ENCODE measurements around the gene SYT13.

The SYT13 gene

DNA sequence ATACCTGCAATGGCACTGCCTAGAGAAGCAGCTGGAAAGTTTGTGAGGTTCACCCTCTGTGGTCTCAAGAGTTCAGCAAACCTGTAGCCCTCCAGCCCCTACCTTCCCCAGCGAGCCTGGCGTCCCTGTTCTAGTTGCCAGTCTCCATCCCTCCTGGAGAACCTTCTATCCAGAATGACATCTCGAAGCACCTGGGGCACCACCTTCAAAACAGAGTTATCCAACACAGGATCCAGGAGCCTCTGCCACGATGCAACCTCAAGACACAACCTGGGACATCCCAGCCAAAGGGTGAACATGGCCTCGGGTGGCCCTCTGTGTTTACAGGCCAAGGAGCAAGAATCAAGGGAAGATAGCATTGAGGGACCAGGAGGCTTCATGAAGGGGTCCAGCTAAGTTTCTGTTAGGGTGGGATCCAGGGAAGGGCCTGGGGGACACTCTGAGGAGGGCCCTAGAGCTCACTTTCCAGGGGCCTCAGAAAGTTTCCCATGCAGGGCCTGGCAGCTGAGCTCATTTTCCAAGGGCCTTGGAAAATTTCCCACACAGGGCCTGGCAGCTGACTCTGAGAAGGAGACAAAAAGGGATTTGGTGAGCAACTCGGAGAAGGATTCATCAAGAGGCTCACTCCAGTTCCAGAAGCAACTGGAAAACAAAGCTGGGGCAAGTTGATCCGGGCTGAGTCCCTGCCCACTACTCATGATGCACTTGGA lies 36.9 kb upstream of the SYT13 start:
- Histone ChIP-seq H3K4me1 (ENCODE audit: control insufficient read depth, insufficient read depth, low read length) (no peaks in the 10 kb centered on the region), H3K27me3 (ENCODE audit: control insufficient read depth, insufficient read depth, low read length) (peaks cover 83% of the 10 kb centered on the region), H3K4me2 (ENCODE audit: low read length) (no peak overlapping the region), H3K9me3 (replicated peaks; ENCODE audit: low read length) (peaks cover 3% of the 10 kb centered on the region), H3K36me3 (ENCODE audit: insufficient read depth, low read length) (no peaks in the 10 kb centered on the region), H3K9ac (ENCODE audit: low read depth, low read length) (no peak overlapping the region), H3K4me3 (ENCODE audit: low read length) (no peak overlapping the region)

DNA sequence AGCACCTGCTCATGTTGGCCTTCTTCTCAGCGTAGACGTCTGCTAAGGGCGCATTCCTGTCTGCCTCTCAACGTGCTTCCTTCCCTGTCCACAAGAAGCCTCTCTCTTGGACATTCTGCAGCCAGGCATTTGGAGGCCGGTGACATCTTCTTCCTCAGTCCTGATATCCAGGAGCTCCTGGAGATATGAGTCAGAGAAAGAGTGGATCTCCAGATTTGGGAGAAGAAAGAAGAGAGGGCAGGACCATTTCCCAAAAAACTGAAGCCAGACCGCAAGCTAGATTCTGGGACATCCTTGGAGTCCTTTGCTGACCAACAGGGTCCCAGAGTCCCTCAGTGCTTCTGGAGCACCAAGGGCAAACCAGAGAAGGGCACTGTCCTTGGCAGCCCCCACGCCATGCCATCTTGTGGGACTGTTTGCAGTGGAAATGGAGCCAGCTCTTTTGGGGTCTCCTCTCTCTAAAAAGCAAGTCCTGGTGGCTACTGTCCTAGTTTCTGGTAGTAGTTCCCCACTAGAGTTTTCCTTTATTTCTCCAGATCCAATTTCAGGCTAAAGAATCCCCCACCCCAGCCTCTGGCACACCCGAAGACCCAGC lies 36.1 kb upstream of the SYT13 start:
- Histone ChIP-seq H3K36me3 (ENCODE audit: insufficient read depth, low read length) (no peaks in the 10 kb centered on the region), H3K4me1 (ENCODE audit: control insufficient read depth, insufficient read depth, low read length) (no peaks in the 10 kb centered on the region), H3K4me2 (ENCODE audit: low read length) (no peak overlapping the region), H3K27me3 (ENCODE audit: control insufficient read depth, insufficient read depth, low read length) (peaks cover 85% of the 10 kb centered on the region), H3K4me3 (ENCODE audit: low read length) (no peak overlapping the region), H3K9ac (ENCODE audit: low read depth, low read length) (no peak overlapping the region), H3K9me3 (replicated peaks; ENCODE audit: low read length) (peaks cover 3% of the 10 kb centered on the region)

DNA sequence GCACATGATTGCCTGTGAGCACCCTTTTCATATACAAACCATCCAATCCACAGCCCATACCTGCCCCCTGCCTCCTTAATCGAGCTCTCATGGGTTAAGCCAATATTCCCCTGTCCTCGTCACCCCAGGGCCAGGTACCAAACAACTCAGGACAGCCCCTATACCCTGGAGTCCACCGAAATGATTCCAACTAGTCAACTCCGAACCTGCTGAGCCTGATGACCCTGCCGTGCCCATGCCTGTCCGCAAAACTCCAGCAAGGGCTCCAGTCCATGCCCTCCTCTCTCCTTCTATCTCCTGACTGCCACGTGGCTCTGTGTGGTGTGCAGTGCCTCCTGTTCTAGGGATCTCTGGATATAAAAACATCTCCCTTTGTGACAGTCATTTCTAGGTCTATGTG lies 35.5 kb upstream of the SYT13 start:
- Histone ChIP-seq H3K4me1 (ENCODE audit: control insufficient read depth, insufficient read depth, low read length) (no peaks in the 10 kb centered on the region), H3K4me2 (ENCODE audit: low read length) (no peak overlapping the region), H3K9ac (ENCODE audit: low read depth, low read length) (no peak overlapping the region), H3K27me3 (ENCODE audit: control insufficient read depth, insufficient read depth, low read length) (peaks cover 82% of the 10 kb centered on the region), H3K36me3 (ENCODE audit: insufficient read depth, low read length) (no peaks in the 10 kb centered on the region), H3K4me3 (ENCODE audit: low read length) (no peak overlapping the region), H3K9me3 (replicated peaks; ENCODE audit: low read length) (no peaks in the 10 kb centered on the region)

DNA sequence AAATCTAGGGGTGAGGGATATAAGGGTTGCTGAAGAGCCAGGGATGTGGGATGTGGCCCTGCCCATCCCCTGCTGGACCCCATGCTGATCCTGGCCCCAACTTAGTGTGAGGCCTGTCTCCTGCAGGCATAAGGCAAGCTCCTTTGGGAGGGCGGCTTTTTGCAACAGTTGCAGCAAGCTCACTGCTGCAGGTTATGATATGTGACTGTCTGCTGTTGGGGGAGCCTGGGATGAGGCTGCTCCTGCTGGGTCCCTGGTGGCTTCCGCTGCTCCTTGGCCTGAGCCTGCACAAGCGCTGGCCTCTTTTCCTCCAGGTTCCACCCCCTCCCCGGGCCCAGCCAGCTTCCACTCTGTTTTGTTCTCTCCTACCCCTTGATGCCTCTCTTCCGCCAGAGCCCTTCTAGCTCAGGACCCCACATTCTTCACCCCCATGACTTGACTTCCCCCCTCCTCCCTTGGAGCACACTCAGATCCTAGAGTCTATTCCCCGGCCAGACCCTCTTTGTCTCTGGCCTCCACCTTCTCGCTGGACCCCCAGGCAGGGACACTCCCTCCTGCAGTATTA lies 35.0 kb upstream of the SYT13 start:
- Histone ChIP-seq H3K9ac (ENCODE audit: low read depth, low read length) (no peak overlapping the region), H3K36me3 (ENCODE audit: insufficient read depth, low read length) (no peaks in the 10 kb centered on the region), H3K4me3 (ENCODE audit: low read length) (no peak overlapping the region), H3K4me2 (ENCODE audit: low read length) (no peak overlapping the region), H3K9me3 (replicated peaks; ENCODE audit: low read length) (no peaks in the 10 kb centered on the region), H3K4me1 (ENCODE audit: control insufficient read depth, insufficient read depth, low read length) (no peaks in the 10 kb centered on the region), H3K27me3 (ENCODE audit: control insufficient read depth, insufficient read depth, low read length) (peaks cover 78% of the 10 kb centered on the region)

DNA sequence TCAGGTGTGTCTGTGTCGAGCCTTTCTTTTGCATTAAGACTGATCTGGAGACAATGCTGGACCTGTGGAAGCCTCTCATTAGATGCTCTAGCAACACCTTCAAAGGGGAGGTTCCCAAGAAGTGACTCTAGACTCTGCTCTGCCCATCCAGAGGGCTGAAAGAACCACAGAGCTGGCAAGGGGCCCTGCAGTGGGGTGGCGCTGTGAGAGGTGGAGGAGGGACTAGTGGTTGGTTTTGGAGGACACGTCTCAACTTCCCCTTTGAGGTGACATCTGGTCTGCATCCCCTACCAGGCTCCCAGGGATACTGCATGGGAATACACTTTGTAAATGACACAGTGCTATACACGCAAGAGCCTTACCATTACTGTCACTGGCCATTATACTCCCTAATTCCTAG lies 34.2 kb upstream of the SYT13 start:
- H3K9ac ChIP-seq (ENCODE audit: low read depth, low read length): no peak overlapping the region
- H3K4me3 ChIP-seq (ENCODE audit: low read length): no peak overlapping the region
- no peak overlapping the region for H3K4me2 ChIP-seq (ENCODE audit: low read length)
- peaks cover 75% of the 10 kb centered on the region for H3K27me3 ChIP-seq (ENCODE audit: control insufficient read depth, insufficient read depth, low read length)
- H3K36me3 ChIP-seq (ENCODE audit: insufficient read depth, low read length): no peaks in the 10 kb centered on the region
- H3K4me1 ChIP-seq (ENCODE audit: control insufficient read depth, insufficient read depth, low read length): no peaks in the 10 kb centered on the region
- no peaks in the 10 kb centered on the region for H3K9me3 ChIP-seq (replicated peaks; ENCODE audit: low read length)

DNA sequence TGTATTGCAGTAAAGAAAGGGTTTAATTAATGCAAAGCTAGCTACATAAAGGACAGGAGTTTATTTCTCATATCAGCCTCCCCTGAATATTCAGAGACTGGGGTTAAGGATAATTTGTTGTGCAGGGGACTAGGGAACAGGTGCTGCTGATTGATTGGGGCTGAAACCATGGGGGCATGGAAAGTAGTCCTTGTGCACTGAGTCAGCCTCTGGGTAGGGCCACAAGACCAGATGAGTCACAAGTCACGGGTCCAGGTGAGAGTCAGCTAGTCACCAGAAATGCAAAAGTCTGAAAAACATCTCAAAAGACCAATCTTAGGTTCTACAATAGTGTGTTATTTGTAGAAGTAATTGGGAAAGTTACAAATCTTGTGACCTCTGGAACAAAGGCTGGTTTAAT lies 32.9 kb upstream of the SYT13 start:
- H3K4me1 ChIP-seq (ENCODE audit: control insufficient read depth, insufficient read depth, low read length): no peaks in the 10 kb centered on the region
- H3K4me2 ChIP-seq (ENCODE audit: low read length): no peak overlapping the region
- H3K4me3 ChIP-seq (ENCODE audit: low read length): no peak overlapping the region
- H3K9me3 ChIP-seq (replicated peaks; ENCODE audit: low read length): no peaks in the 10 kb centered on the region
- no peak overlapping the region for H3K9ac ChIP-seq (ENCODE audit: low read depth, low read length)
- no peaks in the 10 kb centered on the region for H3K36me3 ChIP-seq (ENCODE audit: insufficient read depth, low read length)
- peaks cover 76% of the 10 kb centered on the region for H3K27me3 ChIP-seq (ENCODE audit: control insufficient read depth, insufficient read depth, low read length)

DNA sequence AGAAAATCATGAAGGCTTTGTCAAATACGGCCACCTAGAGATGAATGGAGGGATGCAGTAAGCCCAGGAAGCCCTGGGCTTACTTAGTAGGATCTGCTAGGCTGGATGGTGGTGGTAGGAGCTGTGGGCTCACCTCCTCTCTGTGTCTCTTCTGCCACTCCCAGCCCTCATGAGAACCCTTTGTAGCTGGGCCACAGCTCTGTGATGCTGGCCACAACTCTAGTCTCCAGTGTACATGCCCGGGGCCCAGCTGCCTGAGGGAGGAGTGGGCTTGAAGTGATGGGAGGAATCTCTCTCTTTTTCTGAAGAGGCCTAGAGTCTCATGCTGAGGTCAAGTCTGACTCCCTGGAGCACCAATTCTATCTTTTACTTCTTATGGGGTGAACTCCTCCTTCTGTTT lies 32.4 kb upstream of the SYT13 start:
- Histone ChIP-seq H3K4me3 (ENCODE audit: low read length) (no peak overlapping the region), H3K9me3 (replicated peaks; ENCODE audit: low read length) (no peaks in the 10 kb centered on the region), H3K4me2 (ENCODE audit: low read length) (no peak overlapping the region), H3K4me1 (ENCODE audit: control insufficient read depth, insufficient read depth, low read length) (no peaks in the 10 kb centered on the region), H3K36me3 (ENCODE audit: insufficient read depth, low read length) (no peaks in the 10 kb centered on the region), H3K27me3 (ENCODE audit: control insufficient read depth, insufficient read depth, low read length) (peaks cover 76% of the 10 kb centered on the region), H3K9ac (ENCODE audit: low read depth, low read length) (no peak overlapping the region)

DNA sequence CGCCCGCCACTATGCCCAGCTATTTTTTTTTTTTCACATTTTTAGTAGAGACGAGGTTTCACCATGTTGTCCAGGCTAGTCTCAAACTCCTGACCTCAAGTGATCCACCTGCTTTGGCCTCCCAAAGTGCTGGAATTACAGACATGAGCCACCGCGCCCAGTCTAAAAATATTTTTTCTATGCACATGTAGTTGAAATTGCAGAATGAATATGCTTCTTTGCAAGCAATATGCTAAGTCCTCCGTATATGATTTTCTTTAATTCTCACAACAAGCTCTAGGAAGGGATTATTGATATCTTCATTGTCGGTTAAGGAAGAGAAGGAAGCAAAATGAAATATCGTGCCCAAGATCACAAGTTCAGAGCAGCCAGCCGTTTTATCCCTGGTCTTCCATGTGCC lies 30.1 kb upstream of the SYT13 start:
- Histone ChIP-seq H3K9me3 (replicated peaks; ENCODE audit: low read length) (no peaks in the 10 kb centered on the region), H3K4me3 (ENCODE audit: low read length) (no peak overlapping the region), H3K9ac (ENCODE audit: low read depth, low read length) (no peak overlapping the region), H3K27me3 (ENCODE audit: control insufficient read depth, insufficient read depth, low read length) (peaks cover 70% of the 10 kb centered on the region), H3K36me3 (ENCODE audit: insufficient read depth, low read length) (no peaks in the 10 kb centered on the region), H3K4me2 (ENCODE audit: low read length) (no peak overlapping the region), H3K4me1 (ENCODE audit: control insufficient read depth, insufficient read depth, low read length) (no peaks in the 10 kb centered on the region)

DNA sequence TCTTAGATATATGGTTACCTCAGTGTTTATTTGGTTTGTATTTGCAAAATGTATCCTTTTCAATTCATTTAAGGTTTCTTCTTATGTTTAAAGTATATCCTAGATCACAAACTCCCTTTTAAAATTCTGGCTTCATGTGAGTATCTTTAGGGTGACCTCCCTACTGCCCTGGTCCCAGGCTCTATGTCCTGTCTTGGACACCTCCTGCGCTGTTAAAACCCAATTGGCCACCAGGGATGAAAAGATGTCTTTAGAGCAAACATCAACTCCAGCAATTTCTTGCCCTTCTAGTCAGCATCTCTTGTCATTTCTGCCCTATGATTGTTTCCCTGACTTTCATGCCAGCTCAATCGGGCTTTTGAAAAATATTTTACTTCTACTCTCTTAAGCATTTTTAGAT lies 28.8 kb upstream of the SYT13 start:
- no peak overlapping the region for H3K4me2 ChIP-seq (ENCODE audit: low read length)
- H3K36me3 ChIP-seq (ENCODE audit: insufficient read depth, low read length): no peaks in the 10 kb centered on the region
- H3K9me3 ChIP-seq (replicated peaks; ENCODE audit: low read length): no peaks in the 10 kb centered on the region
- peaks cover 70% of the 10 kb centered on the region for H3K27me3 ChIP-seq (ENCODE audit: control insufficient read depth, insufficient read depth, low read length)
- H3K9ac ChIP-seq (ENCODE audit: low read depth, low read length): no peak overlapping the region
- H3K4me3 ChIP-seq (ENCODE audit: low read length): no peak overlapping the region
- no peaks in the 10 kb centered on the region for H3K4me1 ChIP-seq (ENCODE audit: control insufficient read depth, insufficient read depth, low read length)

- H3K4me3 ChIP-seq (ENCODE audit: low read length): no peak overlapping the region
- peaks cover 65% of the 10 kb centered on the region for H3K27me3 ChIP-seq (ENCODE audit: control insufficient read depth, insufficient read depth, low read length)
- H3K9me3 ChIP-seq (replicated peaks; ENCODE audit: low read length): no peaks in the 10 kb centered on the region
- H3K4me1 ChIP-seq (ENCODE audit: control insufficient read depth, insufficient read depth, low read length): no peaks in the 10 kb centered on the region
- no peak overlapping the region for H3K4me2 ChIP-seq (ENCODE audit: low read length)
- H3K9ac ChIP-seq (ENCODE audit: low read depth, low read length): no peak overlapping the region
- H3K36me3 ChIP-seq (ENCODE audit: insufficient read depth, low read length): no peaks in the 10 kb centered on the region
These were observed 27.2 kb upstream of the SYT13 start for GRCh38 chr11:45313171-45313865.

DNA sequence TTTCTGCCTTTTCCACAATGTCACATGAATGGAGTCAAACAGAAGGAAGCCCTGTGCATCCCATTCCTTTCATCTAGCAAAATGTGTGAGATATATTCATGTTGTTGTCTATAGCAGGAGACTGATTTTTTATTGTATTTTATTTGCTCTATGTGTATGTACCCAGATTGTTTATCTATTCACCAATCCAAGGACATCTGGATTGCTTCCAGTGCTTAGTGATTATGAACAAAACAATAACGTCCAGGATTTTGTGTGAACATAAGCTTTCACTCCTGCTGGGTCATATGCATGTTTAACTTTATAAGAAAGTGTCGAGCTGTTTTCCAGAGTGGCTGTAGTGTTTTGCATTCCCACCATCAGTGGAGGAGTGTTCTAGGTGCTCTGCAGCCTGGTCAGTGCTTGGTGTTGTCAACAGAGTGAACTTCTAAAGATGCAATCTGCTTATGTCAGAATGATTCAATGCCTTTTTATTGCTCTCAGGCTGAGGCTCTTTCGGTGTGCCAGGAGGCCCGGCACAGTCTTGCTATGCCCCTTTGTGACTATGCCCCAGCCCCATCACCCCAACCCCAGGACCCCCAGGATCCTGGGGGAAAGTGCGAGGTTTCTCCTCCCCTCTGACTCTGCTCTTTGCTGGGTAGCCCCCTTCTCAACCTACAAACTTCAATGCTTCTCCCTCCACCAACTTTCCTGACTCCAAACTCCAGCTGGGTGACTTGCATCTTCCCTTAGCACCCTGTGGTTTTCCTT lies 19.9 kb upstream of the SYT13 start:
- no peak overlapping the region for H3K9ac ChIP-seq (ENCODE audit: low read depth, low read length)
- H3K9me3 ChIP-seq (replicated peaks; ENCODE audit: low read length): no peaks in the 10 kb centered on the region
- H3K4me1 ChIP-seq (ENCODE audit: control insufficient read depth, insufficient read depth, low read length): no peaks in the 10 kb centered on the region
- no peak overlapping the region for H3K4me2 ChIP-seq (ENCODE audit: low read length)
- H3K36me3 ChIP-seq (ENCODE audit: insufficient read depth, low read length): no peaks in the 10 kb centered on the region
- peaks cover 65% of the 10 kb centered on the region for H3K27me3 ChIP-seq (ENCODE audit: control insufficient read depth, insufficient read depth, low read length)
- H3K4me3 ChIP-seq (ENCODE audit: low read length): no peak overlapping the region

Measured in skeletal muscle satellite cell (primary cell).